ENCODE measurements around the gene RTTN. TPM values are rescaled to one million over a fixed set of nuclear protein-coding genes. Genes with fewer than 3 reads are reported as not detected.

RTTN gene
- total and polyA plus RNA-seq, 9 of the 15 experiments (the other 6 are each of a cell fraction or from before 2014, with no cell fraction given): 3.1 to 18.3 (median 10.6) TPM

- ATAC-seq (no peak), DNase-seq (ENCODE audit: extremely low read depth in 1 of 4, low spot score in 3 of 4) (no peak), FAIRE-seq (no peak)
- in situ Hi-C loops (cut with MboI) (loop anchor here (10.0 kb wide), 1 partner anchor 250 kb away; no protein-coding TSS in a partner anchor), intact Hi-C loops (cut with micrococcal nuclease) (loop anchor here (1.0 kb wide), 1 partner anchor 239 kb away; no protein-coding TSS in a partner anchor)
- no peak overlapping the region for H3K9ac ChIP-seq (ENCODE audit: insufficient read depth in 1 of 2, low read depth in 2 of 2, low read length in 2 of 2)
- WGBS (ENCODE audit: insufficient coverage, low coverage, missing lambda C conversion rate): 57% methylated on average over 2 of the region's 3 CpGs
- POLR2A ChIA-PET: no interaction called here
- no peaks in the 10 kb centered on the region for H3K27me3 ChIP-seq (ENCODE audit: control insufficient read depth in 2 of 2, insufficient read depth in 2 of 2, low read length in 2 of 2)
- no peak overlapping the region for H3K27ac ChIP-seq (ENCODE audit: extremely low read depth, low read depth, low read length)
- no peaks in the 10 kb centered on the region for H3K9me1 ChIP-seq (ENCODE audit: control insufficient read depth, insufficient read depth, low read length)
- H3K4me2 ChIP-seq (ENCODE audit: insufficient read depth, low read length): no peak overlapping the region
- H3K9me3 ChIP-seq (replicated peaks; ENCODE audit: control insufficient read depth, insufficient read depth, low read depth, low read length): no peaks in the 10 kb centered on the region
- H2AFZ ChIP-seq (ENCODE audit: low read depth, low read length): no peak overlapping the region
- BruUV-seq (replicated peaks): no TSS peak
- no peaks in the 10 kb centered on the region for H3K79me2 ChIP-seq (ENCODE audit: control insufficient read depth, insufficient read depth, low read length)
- H3K4me3 ChIP-seq: no peak overlapping the region
- H3K4me1 ChIP-seq (replicated peaks in 1 of 2; ENCODE audit: control insufficient read depth in 2 of 2, insufficient read depth in 2 of 2, low read length in 2 of 2): no peaks in the 10 kb centered on the region
- CTCF ChIA-PET (ENCODE audit: low intra/inter-chr PET ratio): interaction anchor here (1.3 to 1.9 kb wide), 2 partner anchors 239 to 255 kb away, joined by 11 to 17 read pairs; no protein-coding TSS in a partner anchor
- H3K36me3 ChIP-seq (ENCODE audit: control insufficient read depth, insufficient read depth, low read length): peaks cover 80% of the 10 kb centered on the region
- H4K20me1 ChIP-seq (replicated peaks; ENCODE audit: control insufficient read depth, insufficient read depth, low read length): no peaks in the 10 kb centered on the region
- no peak for TF ChIP-seq NUFIP1 (IDR thresholded peaks at IDR 0.05; ENCODE audit: partially characterized antibody)
- no peak for TF ChIP-seq SMAD2 (IDR thresholded peaks at IDR 0.05; ENCODE audit: low read depth, low read length)
- TF ChIP-seq EP400 (IDR thresholded peaks at IDR 0.05): no peak
- no peak for TF ChIP-seq ZSCAN29 (IDR thresholded peaks at IDR 0.05)
- no peak for TF ChIP-seq TCF15 (CRISPR knock-in tag; IDR thresholded peaks at IDR 0.05)
- TF ChIP-seq SMARCA5 (IDR thresholded peaks at IDR 0.05): no peak
- no peak for TF ChIP-seq ZNF41 (CRISPR knock-in tag; conservative IDR thresholded peaks at IDR 0.05)
- no peak for TF ChIP-seq PREB (CRISPR knock-in tag; IDR thresholded peaks at IDR 0.05)
- TF ChIP-seq MTA1 (IDR thresholded peaks at IDR 0.05; ENCODE audit: borderline replicate concordance): no peak
- TF ChIP-seq XRCC3 (IDR thresholded peaks at IDR 0.05): no peak
- TF ChIP-seq REST (IDR thresholded peaks at IDR 0.05; ENCODE audit: borderline replicate concordance): no peak
- TF ChIP-seq REST (CRISPR knock-in tag; IDR thresholded peaks at IDR 0.05; ENCODE audit: low read depth): no peak
- no peak for TF ChIP-seq MCM5 (IDR thresholded peaks at IDR 0.05; ENCODE audit: low read depth)
- no peak for TF ChIP-seq MAFK (IDR thresholded peaks at IDR 0.05; ENCODE audit: low read length)
Measured at GRCh38 chr18:70195014-70195614, 10.4 kb downstream of the RTTN start.
